H1 (cell line): Measurements from ENCODE around the gene ADAM12. TPM values are rescaled to one million over a fixed set of nuclear protein-coding genes. Genes with fewer than 3 reads are reported as not detected.

ENCODE experiments used
- CTCF ChIA-PET: fragments of 300-600 bp; sonication (Branson Sonifier 250); formaldehyde crosslinking; loops from one replicate; lab custom pipeline; 2021; ENCODE audit not compliant: partially characterized antibody; lab: Charles Lee
- POLR2A ChIA-PET: fragments of 300-600 bp; sonication (Branson Sonifier 250); formaldehyde crosslinking; loops from one replicate; lab custom pipeline; 2021; ENCODE audit warnings: inconsistent platforms; ENCODE audit not compliant: partially characterized antibody; lab: Charles Lee
- DNase-seq, 2 experiments: peaks; one replicate each; pipeline versions ENCODE4 v3.0.0 to v3.0.0-alpha.2; 2010 to 2022; ENCODE audit warnings: low spot score in 2 of 2, low read depth in 1 of 2, mixed read lengths in 1 of 2
- FAIRE-seq: peaks from 2 replicates; lab custom pipeline; 2011; peaks lifted over from hg19 to GRCh38; lab: Jason Lieb, UNC
- H2AFZ ChIP-seq: 2 replicates; pipeline ENCODE4 v1.8.1; 2012; ENCODE audit warnings: low read length, inconsistent platforms
- H2AK5ac ChIP-seq: 2 replicates; pipeline ENCODE4 v1.6.1; 2013; ENCODE audit warnings: low read depth, low read length
- H2BK120ac ChIP-seq: replicated peaks from 2 replicates; pipeline ENCODE3; 2013; ENCODE audit warnings: low read depth, low read length, inconsistent platforms
- H2BK12ac ChIP-seq: 2 replicates; pipeline ENCODE4 v1.6.1; 2013; ENCODE audit warnings: low read depth, low read length
- H2BK15ac ChIP-seq: 2 replicates; pipeline ENCODE4 v1.6.1; 2013; ENCODE audit warnings: low read length
- H2BK20ac ChIP-seq: 2 replicates; pipeline ENCODE4 v1.6.1; 2013; ENCODE audit warnings: low read length
- H2BK5ac ChIP-seq: 2 replicates; pipeline ENCODE4 v1.6.1; 2013; ENCODE audit warnings: low read depth, low read length
- H3K14ac ChIP-seq: 2 replicates; pipeline ENCODE4 v1.6.1; 2013; ENCODE audit warnings: inconsistent platforms; ENCODE audit not compliant: insufficient read length
- H3K18ac ChIP-seq: 2 replicates; pipeline ENCODE4 v1.6.1; 2013; ENCODE audit warnings: low read length; ENCODE audit errors: extremely low read depth
- H3K23ac ChIP-seq: 2 replicates; pipeline ENCODE4 v1.6.1; 2013; ENCODE audit warnings: inconsistent platforms; ENCODE audit not compliant: insufficient read length
- H3K23me2 ChIP-seq: 2 replicates; pipeline ENCODE4 v1.6.1; 2013; ENCODE audit warnings: low read depth, low read length
- H3K27ac ChIP-seq: 2 replicates; pipeline ENCODE4 v1.6.1; 2011; ENCODE audit warnings: low read depth, low read length, inconsistent platforms
- H3K27me3 ChIP-seq, 4 experiments: replicated peaks in 1 of 4; 1 replicate in 1 of 4; 2 replicates in 3 of 4; pipeline versions ENCODE4 v1.6.1 to v1.8.1; 2011 to 2013; ENCODE audit warnings: low read length in 3 of 4, mild to moderate bottlenecking in 3 of 4, inconsistent platforms in 2 of 4, mixed read lengths in 2 of 4, moderate library complexity in 1 of 4; ENCODE audit not compliant: control insufficient read depth in 3 of 4, insufficient read depth in 3 of 4; ENCODE audit errors: extremely low read depth in 1 of 4
- H3K36me3 ChIP-seq, 4 experiments: 2 replicates each; pipeline versions ENCODE4 v1.6.1 to v1.8.1; 2011 to 2013; ENCODE audit warnings: mild to moderate bottlenecking in 4 of 4, low read length in 3 of 4, moderate library complexity in 2 of 4, control low read depth in 1 of 4, inconsistent platforms in 1 of 4; ENCODE audit not compliant: insufficient read depth in 4 of 4, control insufficient read depth in 2 of 4
- H3K4ac ChIP-seq: replicated peaks from 2 replicates; pipeline ENCODE3; 2013; ENCODE audit warnings: low read length, low read depth, mixed read lengths, inconsistent platforms; ENCODE audit not compliant: insufficient read length
- H3K4me1 ChIP-seq, 4 experiments: replicated peaks in 1 of 4; 1 replicate in 1 of 4; 2 replicates in 3 of 4; pipeline versions ENCODE4 v1.6.1 to v1.8.1; 2011 to 2013; ENCODE audit warnings: low read length in 3 of 4, inconsistent platforms in 2 of 4, mixed read lengths in 1 of 4; ENCODE audit not compliant: insufficient read depth in 4 of 4, control insufficient read depth in 3 of 4
- H3K4me2 ChIP-seq, 2 experiments: 2 replicates each; pipeline versions ENCODE4 v1.6.1 to v1.8.1; 2011 to 2013; ENCODE audit warnings: low read depth in 2 of 2, low read length in 2 of 2, control low read depth in 1 of 2, inconsistent platforms in 1 of 2, mild to moderate bottlenecking in 1 of 2; ENCODE audit not compliant: insufficient read depth in 1 of 2
- H3K4me3 ChIP-seq, 4 experiments: fragments of 200-600, 300-600 bp in 1 of 4; sonication (generic), shearing (Covaris generic), sonication (Bioruptor Twin) in 1 of 4; 2 replicates each; pipeline versions ENCODE4 v1.5.1 to v1.8.1; 2011 to 2016; ENCODE audit warnings: low read length in 4 of 4, low read depth in 3 of 4, control low read depth in 2 of 4, inconsistent platforms in 2 of 4, mild to moderate bottlenecking in 2 of 4, mixed read lengths in 1 of 4, moderate library complexity in 1 of 4; ENCODE audit not compliant: insufficient read depth in 2 of 4; ENCODE audit errors: extremely low read depth in 1 of 4
- H3K56ac ChIP-seq: replicated peaks from 2 replicates; pipeline ENCODE3; 2013; ENCODE audit warnings: low read depth, mild to moderate bottlenecking, mixed read lengths, low read length, inconsistent platforms; ENCODE audit not compliant: insufficient read length
- H3K79me1 ChIP-seq: 2 replicates; pipeline ENCODE4 v1.6.1; 2013; ENCODE audit warnings: low read depth, low read length, control low read depth
- H3K79me2 ChIP-seq, 2 experiments: 2 replicates each; pipeline versions ENCODE4 v1.6.1 to v1.8.1; 2012 to 2013; ENCODE audit warnings: low read length in 2 of 2, mild to moderate bottlenecking in 2 of 2, inconsistent platforms in 1 of 2; ENCODE audit not compliant: insufficient read depth in 2 of 2, control insufficient read depth in 1 of 2
- H3K9ac ChIP-seq, 4 experiments: replicated peaks in 1 of 4; 1 replicate in 1 of 4; 2 replicates in 3 of 4; pipeline versions ENCODE4 v1.6.1 to v1.8.1; 2011 to 2013; ENCODE audit warnings: low read depth in 3 of 4, low read length in 3 of 4, control low read depth in 2 of 4, mild to moderate bottlenecking in 2 of 4, moderate library complexity in 2 of 4, inconsistent platforms in 1 of 4; ENCODE audit errors: extremely low read depth in 1 of 4
- H3K9me3 ChIP-seq, 2 experiments: 2 replicates each; pipeline versions ENCODE4 v1.6.1 to v1.8.1; 2012 to 2013; ENCODE audit warnings: mild to moderate bottlenecking in 2 of 2, moderate library complexity in 2 of 2, control low read depth in 1 of 2, inconsistent platforms in 1 of 2, low read depth in 1 of 2, low read length in 1 of 2, mixed read lengths in 1 of 2; ENCODE audit not compliant: insufficient read depth in 2 of 2
- H4K20me1 ChIP-seq, 2 experiments: replicated peaks in 1 of 2; 2 replicates each; pipeline versions ENCODE3 to v1.8.1; 2011 to 2013; ENCODE audit warnings: inconsistent platforms in 2 of 2, low read length in 2 of 2, mild to moderate bottlenecking in 1 of 2; ENCODE audit not compliant: insufficient read depth in 2 of 2, control insufficient read depth in 1 of 2
- H4K5ac ChIP-seq: 2 replicates; pipeline ENCODE4 v1.6.1; 2013; ENCODE audit warnings: low read length, low read depth, mixed read lengths, inconsistent platforms; ENCODE audit not compliant: insufficient read length
- H4K8ac ChIP-seq: 2 replicates; pipeline ENCODE4 v1.8.0; 2013; ENCODE audit warnings: mild to moderate bottlenecking, moderate library complexity, low read length, inconsistent platforms; ENCODE audit not compliant: insufficient read depth; ENCODE audit errors: extremely low read depth
- H4K91ac ChIP-seq: replicated peaks from 2 replicates; pipeline ENCODE3; 2013; ENCODE audit warnings: low read length, mixed read lengths, inconsistent platforms; ENCODE audit not compliant: insufficient read length
- CREB1 ChIP-seq: IDR thresholded peaks from 2 replicates; pipeline ENCODE4 v1.6.1; 2012; ENCODE audit warnings: inconsistent platforms
- RAD21 ChIP-seq, 2 experiments: IDR thresholded peaks in 1 of 2; conservative IDR thresholded peaks in 1 of 2; 2 replicates each; pipeline ENCODE4 v1.6.1; 2011; ENCODE audit warnings: low read depth in 2 of 2, low read length in 2 of 2, improper control_type of control experiment in 1 of 2, inconsistent platforms in 1 of 2, mild to moderate bottlenecking in 1 of 2, moderate library complexity in 1 of 2
- YY1 ChIP-seq: IDR thresholded peaks from 2 replicates; pipeline ENCODE4 v1.6.1; 2011; ENCODE audit warnings: low read depth, mild to moderate bottlenecking, low read length
- WGBS, 2 experiments: shearing (Covaris generic) in 1 of 2; methylation state at CpG; one replicate each; pipeline versions ENCODE4 v1.1.6 to v1.1.7; 2013 to 2015; ENCODE audit warnings: low lambda C conversion rate in 2 of 2, mixed read lengths in 2 of 2, inconsistent platforms in 1 of 2, low coverage in 1 of 2, missing lambda C conversion rate in 1 of 2; ENCODE audit not compliant: insufficient replicate concordance in 2 of 2, insufficient coverage in 1 of 2, insufficient read length in 1 of 2; ENCODE audit errors: extremely low coverage in 1 of 2, missing lambda C conversion rate in 1 of 2; 5-methylcytosine and 5-hydroxymethylcytosine counted together
- polyA plus RNA-seq, 7 experiments: library from polyadenylated mRNA; depleted of rRNA in 3 of 7; stranded (reverse) in 5 of 7; unstranded in 2 of 7; fragments of >200 nt in 5 of 7; fragments of 200-250 nt in 2 of 7; gene quantifications; 1 replicate in 5 of 7; 2 replicates in 1 of 7; 4 replicates in 1 of 7; pipeline versions ENCODE4 v1.2.1 to v1.2.3, GENCODE V29; 2011 to 2013; ENCODE audit warnings: missing spikeins in 2 of 7, mixed read lengths in 2 of 7
- total RNA-seq: library from RNA; stranded (reverse); fragmentation: NEBNext Ultra II Directional; extraction: Animal tissue kit (Norgen Biotek cat#: 25700); gene quantifications from 2 replicates; pipeline ENCODE4 v1.2.1, GENCODE V29; 2021

Gene ADAM12
- total and polyA plus RNA-seq, 2 of the 8 experiments (the other 6 are each of a cell fraction or from before 2014, with no cell fraction given): 0.07 to 0.17 TPM

- H2AK5ac ChIP-seq: no peak overlapping the region
- CTCF ChIA-PET: interaction anchor here (0.7 kb wide), 1 partner anchor 33 kb away, joined by 3 read pairs; no protein-coding TSS in a partner anchor
- H3K4ac ChIP-seq: no peak overlapping the region
- no peak overlapping the region for H3K9ac ChIP-seq
- H2AFZ ChIP-seq: no peak overlapping the region
- no peak overlapping the region for H3K27ac ChIP-seq
- no peak overlapping the region for H2BK15ac ChIP-seq
- H2BK20ac ChIP-seq: no peak overlapping the region
- H3K4me2 ChIP-seq: no peak overlapping the region
- no peaks in the 10 kb centered on the region for H3K79me1 ChIP-seq
- no peak for FAIRE-seq
- 82% methylated on average over 11 of the region's 11 CpGs; no CpG with 5 or more reads in 1 of the 2 experiments for WGBS, 2 experiments
- no peak overlapping the region for H3K18ac ChIP-seq
- H3K14ac ChIP-seq: no peak overlapping the region
- H3K79me2 ChIP-seq: no peaks in the 10 kb centered on the region
- H3K23me2 ChIP-seq: peaks cover 4% of the 10 kb centered on the region; the same call in 1 of the 2 replicates
- H4K91ac ChIP-seq: no peak overlapping the region
- H3K9me3 ChIP-seq: no peaks in the 10 kb centered on the region
- TF ChIP-seq CREB1: 0 out of 2 replicates have a peak, but pooled peaks have one; percentile 47
- TF ChIP-seq RAD21 (IDR thresholded peaks at IDR 0.05 in 1 of 2, conservative IDR thresholded peaks at IDR 0.05 in 1 of 2; ENCODE audit: low read depth in 2 of 2, low read length in 2 of 2): 0 out of 4 replicates have a peak, but pooled peaks of 1 of the 2 experiments have one; percentile 5
- no peak for TF ChIP-seq YY1
- H2BK5ac ChIP-seq: no peak overlapping the region
- no peaks in the 10 kb centered on the region for H3K27me3 ChIP-seq
- no peaks in the 10 kb centered on the region; a peak in 1 of 7 replicates for H3K4me1 ChIP-seq
- no peak overlapping the region for H3K4me3 ChIP-seq
- H2BK120ac ChIP-seq: no peak overlapping the region
- POLR2A ChIA-PET: no interaction called here
- no peaks in the 10 kb centered on the region for H3K36me3 ChIP-seq
- H2BK12ac ChIP-seq: no peak overlapping the region
- no peak overlapping the region for H4K5ac ChIP-seq
- DNase-seq: no peak
- no peak overlapping the region for H4K8ac ChIP-seq
- H4K20me1 ChIP-seq: no peaks in the 10 kb centered on the region
- no peak overlapping the region for H3K23ac ChIP-seq
- H3K56ac ChIP-seq: no peak overlapping the region
Observed at GRCh38 chr10:126087796-126088505, 300.3 kb downstream of the ADAM12 start.
